ENCODE results near the gene GNG11.
"Not testable (repeated sequence)": the region's sequence is repeated elsewhere in the genome, so short reads cannot be mapped to it uniquely, and the experiment has no call there.

- not testable (repeated sequence) for TF ChIP-seq REST (IDR thresholded peaks at IDR 0.05; ENCODE audit: insufficient read depth in 1 of 2, low read depth in 2 of 2, low read length in 1 of 2); SIN3A (IDR thresholded peaks at IDR 0.05; ENCODE audit: borderline replicate concordance, insufficient read depth, low read depth, low read length); POLR2AphosphoS5 (IDR thresholded peaks at IDR 0.05; ENCODE audit: low read depth, low read length)
- TF ChIP-seq, protein P1, sequence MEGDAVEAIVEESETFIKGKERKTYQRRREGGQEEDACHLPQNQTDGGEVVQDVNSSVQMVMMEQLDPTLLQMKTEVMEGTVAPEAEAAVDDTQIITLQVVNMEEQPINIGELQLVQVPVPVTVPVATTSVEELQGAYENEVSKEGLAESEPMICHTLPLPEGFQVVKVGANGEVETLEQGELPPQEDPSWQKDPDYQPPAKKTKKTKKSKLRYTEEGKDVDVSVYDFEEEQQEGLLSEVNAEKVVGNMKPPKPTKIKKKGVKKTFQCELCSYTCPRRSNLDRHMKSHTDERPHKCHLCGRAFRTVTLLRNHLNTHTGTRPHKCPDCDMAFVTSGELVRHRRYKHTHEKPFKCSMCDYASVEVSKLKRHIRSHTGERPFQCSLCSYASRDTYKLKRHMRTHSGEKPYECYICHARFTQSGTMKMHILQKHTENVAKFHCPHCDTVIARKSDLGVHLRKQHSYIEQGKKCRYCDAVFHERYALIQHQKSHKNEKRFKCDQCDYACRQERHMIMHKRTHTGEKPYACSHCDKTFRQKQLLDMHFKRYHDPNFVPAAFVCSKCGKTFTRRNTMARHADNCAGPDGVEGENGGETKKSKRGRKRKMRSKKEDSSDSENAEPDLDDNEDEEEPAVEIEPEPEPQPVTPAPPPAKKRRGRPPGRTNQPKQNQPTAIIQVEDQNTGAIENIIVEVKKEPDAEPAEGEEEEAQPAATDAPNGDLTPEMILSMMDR (IDR thresholded peaks at IDR 0.05) = not testable (repeated sequence)
These were observed 5.6 kb upstream of the GNG11 start for GRCh38 chr7:93915888-93916287.
